ENCODE results near the gene SCGB3A1. TPM values are rescaled to one million over a fixed set of nuclear protein-coding genes. Genes with fewer than 3 reads are reported as not detected.

Gene SCGB3A1
- total RNA-seq, 1 experiment from 2014 or later: not detected

- POLR2A ChIA-PET: no interaction called here
- no peak for ATAC-seq
- peaks cover 3% of the 10 kb centered on the region; the same call in 1 of the 2 replicates for H3K4me1 Mint-ChIP-seq
Observed at GRCh38 chr5:180555168-180555921, 36.0 kb downstream of the SCGB3A1 start.

GRCh38 chr5:180553530-180553929 is 37.8 kb downstream of the SCGB3A1 start:
- H3K9me3 Mint-ChIP-seq: no peaks in the 10 kb centered on the region
- POLR2A ChIA-PET: no interaction called here
- no peak for ATAC-seq
- H3K4me1 Mint-ChIP-seq: peaks cover 3% of the 10 kb centered on the region; the same call in 1 of the 2 replicates
- peak overlapping the region; percentile 61 for H3K27ac Mint-ChIP-seq
- CTCF ChIA-PET: no interaction called here
- no peak for DNase-seq (ENCODE audit: low spot score)
- no peak overlapping the region for H3K4me3 Mint-ChIP-seq
- H3K36me3 Mint-ChIP-seq: peaks cover 64% of the 10 kb centered on the region
- H3K27me3 Mint-ChIP-seq (ENCODE audit: low read depth): no peaks in the 10 kb centered on the region
- TF ChIP-seq CBFB (CRISPR knock-in tag; IDR thresholded peaks at IDR 0.05; ENCODE audit: low read depth): no peak
- no peak for TF ChIP-seq RELA (CRISPR knock-in tag; IDR thresholded peaks at IDR 0.05; ENCODE audit: borderline replicate concordance)
- no peak for TF ChIP-seq IRF2 (CRISPR knock-in tag; IDR thresholded peaks at IDR 0.05; ENCODE audit: borderline replicate concordance, low read depth)
- TF ChIP-seq FOXP4 (CRISPR knock-in tag; IDR thresholded peaks at IDR 0.05): no peak
- no peak for TF ChIP-seq SOX15 (CRISPR knock-in tag; IDR thresholded peaks at IDR 0.05)
- no peak for TF ChIP-seq ARID4B (CRISPR knock-in tag; IDR thresholded peaks at IDR 0.05; ENCODE audit: borderline replicate concordance)

More at GRCh38 chr5:180555168-180555921, 36.0 kb downstream of the SCGB3A1 start:
- Mint-ChIP-seq H3K27me3 (ENCODE audit: low read depth) (no peaks in the 10 kb centered on the region), H3K27ac (no peak overlapping the region), H3K36me3 (peaks cover 57% of the 10 kb centered on the region), H3K4me3 (no peak overlapping the region), H3K9me3 (no peaks in the 10 kb centered on the region)
- TF ChIP-seq SMAD4 (CRISPR knock-in tag; IDR thresholded peaks at IDR 0.05) (no peak), ZNF138 (CRISPR knock-in tag; conservative IDR thresholded peaks at IDR 0.05) (no peak), ZSCAN18 (CRISPR knock-in tag; IDR thresholded peaks at IDR 0.05) (no peak), JAZF1 (CRISPR knock-in tag; IDR thresholded peaks at IDR 0.05) (no peak), FOXJ3 (CRISPR knock-in tag; IDR thresholded peaks at IDR 0.05; ENCODE audit: borderline replicate concordance) (no peak), ATF6 (CRISPR knock-in tag; IDR thresholded peaks at IDR 0.05) (no peak), MYBL2 (CRISPR knock-in tag; IDR thresholded peaks at IDR 0.05) (no peak), AR (CRISPR knock-in tag; IDR thresholded peaks at IDR 0.05) (no peak), E2F5 (CRISPR knock-in tag; IDR thresholded peaks at IDR 0.05) (no peak)
- DNase-seq (ENCODE audit: low spot score): no peak
- CTCF ChIA-PET: interaction anchor here (0.7 kb wide), 1 partner anchor 758 kb away, joined by 3 read pairs; no protein-coding TSS in a partner anchor

Data from WTC11 (cell line).